Lower leg skin (tissue), 4 donors: ENCODE data around the gene GLB1L2. TPM values are rescaled to one million over a fixed set of nuclear protein-coding genes. Genes with fewer than 3 reads are reported as not detected.

Experiments used
- DNase-seq, 2 donors: peaks; one replicate each; pipeline ENCODE4 v3.0.0-alpha.2; 2019; ENCODE audit warnings: low spot score in 2 of 2
- H3K4me3 ChIP-seq: fragments of 200-600 bp; sonication (generic); 2 replicates; pipeline ENCODE4 v1.5.1; 2017; ENCODE audit warnings: mild to moderate bottlenecking, low read depth; ENCODE audit not compliant: poor library complexity, severe bottlenecking
- CTCF ChIP-seq, 3 donors: fragments of 450-650 bp; IDR thresholded peaks; one replicate each; pipeline ENCODE4 v1.5.1; 2016; ENCODE audit warnings: antibody characterized with exemption in 3 of 3, mild to moderate bottlenecking in 3 of 3, moderate library complexity in 2 of 3
- POLR2A ChIP-seq, 2 donors: fragments of 450-650 bp; IDR thresholded peaks; one replicate each; pipeline ENCODE4 v1.6.1; 2016 to 2017; ENCODE audit warnings: antibody characterized with exemption in 2 of 2, mild to moderate bottlenecking in 1 of 2, moderate library complexity in 1 of 2
- WGBS, 2 donors: methylation state at CpG; one replicate each; pipeline ENCODE4 v1.1.5; 2018; 5-methylcytosine and 5-hydroxymethylcytosine counted together
- intact Hi-C: fragments of 100-400 bp; cut with DNase I; formaldehyde crosslinking; loops from one replicate; pipeline ENCODE4 v1.15.0; 2023; ENCODE audit warnings: low total_unique reads
- total RNA-seq, 4 donors: library from RNA; depleted of rRNA; stranded (reverse); fragments of >200 nt; gene quantifications; one replicate each; pipeline ENCODE4 v1.1.0, GENCODE V29; 2016

Gene GLB1L2
- total RNA-seq, 4 donors from 2014 or later, result 9.1 to 21.6 (median 15.1) TPM

- no peak for DNase-seq
- intact Hi-C loops, result no loop called here
- TF ChIP-seq POLR2A (IDR thresholded peaks at IDR 0.05) (no peak), CTCF (IDR thresholded peaks at IDR 0.05) (no peak)
- H3K4me3 ChIP-seq, result no peak overlapping the region
- 77% methylated on average over 7 of the region's 7 CpGs for WGBS, 2 donors
These were observed 68.2 kb downstream of the GLB1L2 start for GRCh38 chr11:134399996-134400395.

GRCh38 chr11:134401825-134402809 lies 70.3 kb downstream of the GLB1L2 start:
- no peak overlapping the region for H3K4me3 ChIP-seq
- DNase-seq, result no peak
- intact Hi-C loops, result no loop called here
- WGBS, 2 donors, result 72 to 73% methylated on average over 17 to 19 of the region's 19 CpGs
- TF ChIP-seq CTCF (IDR thresholded peaks at IDR 0.05) (no peak), POLR2A (IDR thresholded peaks at IDR 0.05) (no peak)

- no peak overlapping the region for H3K4me3 ChIP-seq
- DNase-seq, result no peak
- WGBS, 2 donors, result 87 to 92% methylated on average over 12 of the region's 12 CpGs
- intact Hi-C loops, result no loop called here
- TF ChIP-seq CTCF (IDR thresholded peaks at IDR 0.05) (no peak), POLR2A (IDR thresholded peaks at IDR 0.05) (no peak)
These were observed 71.1 kb downstream of the GLB1L2 start for GRCh38 chr11:134402910-134403309.

GRCh38 chr11:134404575-134405341 lies 73.0 kb downstream of the GLB1L2 start:
- intact Hi-C loops, result no loop called here
- TF ChIP-seq CTCF (IDR thresholded peaks at IDR 0.05), result no peak
- no peak for TF ChIP-seq POLR2A (IDR thresholded peaks at IDR 0.05)

GRCh38 chr11:134405436-134405835 lies 73.6 kb downstream of the GLB1L2 start:
- no peak for DNase-seq
- TF ChIP-seq POLR2A (IDR thresholded peaks at IDR 0.05) (no peak), CTCF (IDR thresholded peaks at IDR 0.05) (no peak)
- no peak overlapping the region for H3K4me3 ChIP-seq
- intact Hi-C loops, result no loop called here
- 78 to 79% methylated on average over 6 to 8 of the region's 8 CpGs for WGBS, 2 donors

More at GRCh38 chr11:134404575-134405341, 73.0 kb downstream of the GLB1L2 start:
- DNase-seq, result no peak
- 78 to 86% methylated on average over 25 to 30 of the region's 30 CpGs for WGBS, 2 donors
- H3K4me3 ChIP-seq, result no peak overlapping the region
